Smooth muscle cell of the coronary artery (primary cell): ENCODE results near the gene UBLCP1. TPM values are rescaled to one million over a fixed set of nuclear protein-coding genes. Genes with fewer than 3 reads are reported as not detected.

Source experiments
- total RNA-seq: library from RNA; depleted of rRNA; stranded (reverse); fragments of >200 nt; gene quantifications from 2 replicates; pipeline ENCODE4 v1.2.3, GENCODE V29; 2014; ENCODE audit warnings: low replicate concordance

The UBLCP1 gene, protein sequence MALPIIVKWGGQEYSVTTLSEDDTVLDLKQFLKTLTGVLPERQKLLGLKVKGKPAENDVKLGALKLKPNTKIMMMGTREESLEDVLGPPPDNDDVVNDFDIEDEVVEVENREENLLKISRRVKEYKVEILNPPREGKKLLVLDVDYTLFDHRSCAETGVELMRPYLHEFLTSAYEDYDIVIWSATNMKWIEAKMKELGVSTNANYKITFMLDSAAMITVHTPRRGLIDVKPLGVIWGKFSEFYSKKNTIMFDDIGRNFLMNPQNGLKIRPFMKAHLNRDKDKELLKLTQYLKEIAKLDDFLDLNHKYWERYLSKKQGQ
- 2.6 and 9.1 TPM in 2 replicates for total RNA-seq

DNA sequence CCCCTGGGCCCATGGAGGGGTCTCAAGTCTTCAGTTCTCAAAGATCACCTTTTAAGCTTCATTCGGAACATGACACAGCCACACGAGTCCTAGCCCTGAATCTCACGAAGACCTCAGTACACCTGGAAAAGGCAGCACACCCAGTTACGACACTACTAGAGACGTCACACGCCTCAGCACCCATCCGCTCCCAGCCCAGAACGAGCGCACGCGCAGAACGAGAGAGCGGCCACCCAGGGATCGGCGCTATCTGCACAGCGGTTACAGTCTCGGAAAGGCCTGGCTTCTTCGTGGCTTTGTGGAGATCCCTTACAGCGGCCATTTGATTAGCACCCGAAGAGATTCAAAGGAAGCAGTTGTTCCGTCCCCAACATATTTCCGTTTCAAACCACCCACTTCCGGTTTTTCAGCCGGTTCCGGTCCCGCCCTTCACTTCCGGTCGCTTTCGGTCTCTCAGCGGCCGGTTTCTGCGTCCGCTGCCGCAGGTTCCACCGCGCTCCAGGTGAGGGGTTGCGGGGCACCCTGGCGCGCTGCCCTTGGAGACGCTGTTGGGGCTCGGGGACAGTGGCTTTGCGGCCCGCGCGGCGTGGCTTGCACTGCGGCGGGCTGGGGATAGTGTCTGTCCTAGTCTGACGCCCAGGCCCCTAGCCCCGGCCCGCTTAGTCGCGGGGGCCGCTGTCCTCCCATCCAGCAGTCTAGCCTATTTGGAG is at the start of gene UBLCP1:
Gene UBLCP1, plus strand, starts transcription at position 432 of the 710 bp plus-strand sequence. CDS start 5,626 bp downstream, outside the sequence.

DNA sequence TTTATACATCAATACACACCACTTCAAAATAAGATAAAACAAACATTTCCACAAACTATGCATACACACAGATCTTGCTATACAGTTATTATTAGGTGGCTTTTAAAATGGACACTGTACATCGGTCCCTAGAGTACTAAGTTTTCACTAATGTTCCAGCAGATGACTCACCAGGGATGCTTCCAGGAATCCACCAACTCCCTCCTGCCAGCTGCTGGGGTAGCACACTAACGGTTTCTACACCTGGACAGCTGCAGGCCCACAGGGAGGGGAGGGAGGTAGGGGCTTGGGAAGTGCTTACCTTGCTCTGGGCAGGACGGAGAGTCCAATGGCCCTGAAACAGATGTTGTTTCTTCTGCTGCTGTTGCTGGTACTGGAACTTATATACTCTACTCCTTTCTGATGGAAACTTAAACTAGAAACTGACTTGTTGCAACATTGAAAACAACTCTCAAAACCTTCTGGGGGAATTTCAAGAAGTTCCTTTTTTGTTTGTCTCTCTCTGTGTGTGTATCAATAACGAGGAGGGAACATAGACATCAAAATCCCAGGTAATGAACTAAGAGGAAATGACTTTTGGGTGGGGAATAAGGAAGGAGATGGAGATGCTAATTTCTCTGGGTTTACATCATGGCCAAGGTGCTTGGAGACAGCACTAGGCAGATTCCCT is 67.2 kb downstream of the UBLCP1 start, which contains the start of gene IL12B:
Gene IL12B, minus strand, starts transcription at position 357 of the 670 bp plus-strand sequence. CDS start 3,705 bp downstream, outside the sequence.

Other genes with a start within 250 kb of the UBLCP1 start
- gene EBF1, start 163.4 kb upstream of the UBLCP1 start, total RNA-seq, result 2.3 and 20.0 TPM in 2 replicates
- gene RNF145, start 53.7 kb upstream of the UBLCP1 start, total RNA-seq, result 37.7 and 46.7 TPM in 2 replicates
- not detected in 2 replicates for gene IL12B, start 67.2 kb downstream of the UBLCP1 start, total RNA-seq